DND-41 (cell line): ENCODE measurements around the gene UVRAG.

ENCODE experiments used
- EZH2 ChIP-seq: IDR thresholded peaks from 3 replicates; pipeline ENCODE4 v1.6.1; 2012; ENCODE audit warnings: borderline replicate concordance, low read depth, mild to moderate bottlenecking, moderate library complexity, low read length, inconsistent platforms; ENCODE audit not compliant: severe bottlenecking
- TF ChIP-seq, protein P1 (sequence below): IDR thresholded peaks from 2 replicates; pipeline ENCODE4 v1.5.1; 2012; ENCODE audit warnings: borderline replicate concordance, low read length, moderate library complexity, mild to moderate bottlenecking; ENCODE audit not compliant: poor library complexity, severe bottlenecking; ENCODE audit errors: extremely low read depth

DNA sequence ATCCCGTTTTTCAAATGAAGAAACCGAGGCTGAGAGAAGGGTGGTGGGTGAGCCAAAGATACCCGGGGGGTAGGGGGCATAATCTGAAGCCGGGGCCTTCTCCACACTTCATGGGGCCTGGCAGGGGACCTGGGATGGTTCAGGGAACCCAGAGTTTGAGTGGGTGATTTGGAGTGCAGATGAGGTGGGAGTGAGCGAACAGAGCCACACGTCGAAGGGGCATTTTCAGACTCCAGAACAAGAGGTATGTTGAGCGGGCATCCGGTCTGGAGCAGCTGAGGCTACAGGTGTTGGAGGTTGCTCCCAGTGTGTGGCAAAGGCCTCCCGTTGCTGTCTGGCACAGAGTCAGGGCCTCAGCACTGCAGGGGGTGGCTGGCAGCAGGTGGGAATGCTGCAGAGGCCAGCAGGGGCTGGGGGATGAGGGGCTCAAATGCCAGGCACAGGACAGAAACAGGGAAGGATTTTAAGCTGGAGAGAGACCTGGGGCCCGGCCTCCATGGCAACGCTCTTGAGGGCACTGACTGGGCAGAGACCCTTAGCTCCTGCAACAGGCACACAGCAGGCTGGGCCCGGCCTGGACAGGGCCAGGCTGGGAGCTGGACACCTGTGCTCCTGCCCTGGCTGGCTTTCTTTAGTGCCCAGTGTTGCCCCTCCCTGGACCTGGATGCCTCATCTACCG lies 345.1 kb downstream of the UVRAG start:
- TF ChIP-seq, protein P1, sequence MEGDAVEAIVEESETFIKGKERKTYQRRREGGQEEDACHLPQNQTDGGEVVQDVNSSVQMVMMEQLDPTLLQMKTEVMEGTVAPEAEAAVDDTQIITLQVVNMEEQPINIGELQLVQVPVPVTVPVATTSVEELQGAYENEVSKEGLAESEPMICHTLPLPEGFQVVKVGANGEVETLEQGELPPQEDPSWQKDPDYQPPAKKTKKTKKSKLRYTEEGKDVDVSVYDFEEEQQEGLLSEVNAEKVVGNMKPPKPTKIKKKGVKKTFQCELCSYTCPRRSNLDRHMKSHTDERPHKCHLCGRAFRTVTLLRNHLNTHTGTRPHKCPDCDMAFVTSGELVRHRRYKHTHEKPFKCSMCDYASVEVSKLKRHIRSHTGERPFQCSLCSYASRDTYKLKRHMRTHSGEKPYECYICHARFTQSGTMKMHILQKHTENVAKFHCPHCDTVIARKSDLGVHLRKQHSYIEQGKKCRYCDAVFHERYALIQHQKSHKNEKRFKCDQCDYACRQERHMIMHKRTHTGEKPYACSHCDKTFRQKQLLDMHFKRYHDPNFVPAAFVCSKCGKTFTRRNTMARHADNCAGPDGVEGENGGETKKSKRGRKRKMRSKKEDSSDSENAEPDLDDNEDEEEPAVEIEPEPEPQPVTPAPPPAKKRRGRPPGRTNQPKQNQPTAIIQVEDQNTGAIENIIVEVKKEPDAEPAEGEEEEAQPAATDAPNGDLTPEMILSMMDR, result no peak
- no peak for TF ChIP-seq EZH2
